PFSK-1 (cell line): ENCODE results near the gene PCDH15.

Source experiments
- FOXP2 ChIP-seq: optimal IDR thresholded peaks from 2 replicates; pipeline ENCODE3; 2011; ENCODE audit warnings: borderline replicate concordance, control low read depth, inconsistent platforms; ENCODE audit not compliant: insufficient read depth; ENCODE audit errors: extremely low read length, extremely low read depth
- POLR2AphosphoS5 ChIP-seq: IDR thresholded peaks from 2 replicates; pipeline ENCODE4 v1.6.1; 2012; ENCODE audit warnings: low read depth, mild to moderate bottlenecking, control low read depth, low read length, moderate library complexity
- REST ChIP-seq, 2 experiments: IDR thresholded peaks; 2 replicates each; pipeline versions ENCODE4 v1.6.1 to v1.8.0; 2011 to 2012; ENCODE audit warnings: low read depth in 2 of 2, low read length in 2 of 2, control low read depth in 1 of 2, inconsistent platforms in 1 of 2, mild to moderate bottlenecking in 1 of 2, moderate library complexity in 1 of 2; ENCODE audit not compliant: insufficient read depth in 1 of 2
- SIN3A ChIP-seq: IDR thresholded peaks from 2 replicates; pipeline ENCODE4 v1.6.1; 2012; ENCODE audit warnings: mild to moderate bottlenecking, low read length, moderate library complexity, borderline replicate concordance; ENCODE audit not compliant: insufficient read depth
- TAF1 ChIP-seq: IDR thresholded peaks from 2 replicates; pipeline ENCODE4 v1.6.1; 2012; ENCODE audit warnings: low read length, control low read depth, borderline replicate concordance; ENCODE audit not compliant: insufficient read depth

PCDH15 gene

GRCh38 chr10:54335296-54335695 is 465.7 kb downstream of the PCDH15 start:
- TF ChIP-seq TAF1 = no peak
- no peak for TF ChIP-seq REST (IDR thresholded peaks at IDR 0.05; ENCODE audit: insufficient read depth in 1 of 2, low read depth in 2 of 2, low read length in 2 of 2)
- no peak for TF ChIP-seq POLR2AphosphoS5
- no peak for TF ChIP-seq SIN3A
- no peak for TF ChIP-seq FOXP2

- no peak for TF ChIP-seq FOXP2
- TF ChIP-seq SIN3A = no peak
These were observed 481.7 kb downstream of the PCDH15 start for GRCh38 chr10:54319341-54319740.

GRCh38 chr10:54318470-54318869 is 482.6 kb downstream of the PCDH15 start:
- TF ChIP-seq POLR2AphosphoS5 (no peak), SIN3A (no peak), TAF1 (no peak), REST (IDR thresholded peaks at IDR 0.05; ENCODE audit: insufficient read depth in 1 of 2, low read depth in 2 of 2, low read length in 2 of 2) (no peak), FOXP2 (no peak)

- TF ChIP-seq TAF1 = no peak
- no peak for TF ChIP-seq POLR2AphosphoS5
- no peak for TF ChIP-seq FOXP2
- no peak for TF ChIP-seq REST (IDR thresholded peaks at IDR 0.05; ENCODE audit: insufficient read depth in 1 of 2, low read depth in 2 of 2, low read length in 2 of 2)
- TF ChIP-seq SIN3A = no peak
These were observed 486.6 kb downstream of the PCDH15 start for GRCh38 chr10:54314430-54314829.

- TF ChIP-seq REST (IDR thresholded peaks at IDR 0.05; ENCODE audit: insufficient read depth in 1 of 2, low read depth in 2 of 2, low read length in 2 of 2) (no peak), TAF1 (no peak), FOXP2 (no peak), POLR2AphosphoS5 (no peak), SIN3A (no peak)
These were observed 516.4 kb downstream of the PCDH15 start for GRCh38 chr10:54284526-54285193.
